PC-3 (cell line): ENCODE measurements around the gene PAQR4.
A peak's percentile ranks its signal among the peaks of the same experiment; 100 is the strongest.

Experiments
- EZH2 ChIP-seq: fragments of 300-600 bp; sonication (generic); IDR thresholded peaks from one replicate; pipeline ENCODE4 v1.6.1; 2017; ENCODE audit warnings: antibody characterized with exemption, mild to moderate bottlenecking, low read length; ENCODE audit not compliant: unreplicated experiment
- EZH2phosphoT487 ChIP-seq: fragments of 300-600 bp; sonication (generic); IDR thresholded peaks from 2 replicates; pipeline ENCODE4 v1.6.1; 2018; ENCODE audit warnings: mild to moderate bottlenecking, antibody characterized with exemption, low read length, borderline replicate concordance
- TF ChIP-seq, protein P1 (sequence below): fragments of 300-600 bp; sonication (generic); conservative IDR thresholded peaks from 2 replicates; pipeline ENCODE4 v1.5.1; 2017; ENCODE audit warnings: antibody characterized with exemption, low read depth, mild to moderate bottlenecking, low read length

DNA sequence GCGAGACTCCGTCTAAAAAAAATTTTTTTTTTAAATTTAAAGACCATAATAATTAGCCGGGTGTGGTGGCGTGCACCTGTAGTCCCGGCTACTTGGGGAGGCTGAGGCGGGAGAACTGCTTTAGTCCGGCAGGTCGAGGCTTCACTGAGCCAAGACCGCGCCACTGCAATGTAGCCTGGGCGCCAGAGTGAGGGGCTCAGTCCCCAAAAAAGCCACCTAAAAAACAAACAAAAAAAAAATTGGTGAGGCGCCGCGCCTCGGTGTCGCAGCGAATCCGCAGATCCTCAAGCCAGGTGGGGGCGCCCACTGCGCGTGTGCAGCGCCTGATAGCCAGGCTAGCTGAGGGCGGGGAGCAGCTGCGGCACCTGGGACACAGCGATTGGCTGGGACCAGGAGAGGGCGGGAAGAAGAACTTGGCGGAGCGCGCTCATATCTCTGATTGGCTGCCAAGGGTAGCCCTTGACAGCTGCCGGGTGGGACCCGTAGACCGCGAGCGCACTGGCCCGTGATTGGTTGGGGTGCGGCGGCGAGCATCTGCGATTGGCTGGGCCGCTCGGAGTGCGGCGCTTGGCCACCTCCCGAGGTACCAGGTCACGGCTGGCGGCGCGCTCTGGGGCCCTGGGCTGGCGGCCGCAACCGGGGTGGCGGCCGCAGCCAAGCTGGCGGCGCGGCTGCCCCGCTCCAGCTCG lies 34.6 kb downstream of the PAQR4 start:
- TF ChIP-seq, protein P1, sequence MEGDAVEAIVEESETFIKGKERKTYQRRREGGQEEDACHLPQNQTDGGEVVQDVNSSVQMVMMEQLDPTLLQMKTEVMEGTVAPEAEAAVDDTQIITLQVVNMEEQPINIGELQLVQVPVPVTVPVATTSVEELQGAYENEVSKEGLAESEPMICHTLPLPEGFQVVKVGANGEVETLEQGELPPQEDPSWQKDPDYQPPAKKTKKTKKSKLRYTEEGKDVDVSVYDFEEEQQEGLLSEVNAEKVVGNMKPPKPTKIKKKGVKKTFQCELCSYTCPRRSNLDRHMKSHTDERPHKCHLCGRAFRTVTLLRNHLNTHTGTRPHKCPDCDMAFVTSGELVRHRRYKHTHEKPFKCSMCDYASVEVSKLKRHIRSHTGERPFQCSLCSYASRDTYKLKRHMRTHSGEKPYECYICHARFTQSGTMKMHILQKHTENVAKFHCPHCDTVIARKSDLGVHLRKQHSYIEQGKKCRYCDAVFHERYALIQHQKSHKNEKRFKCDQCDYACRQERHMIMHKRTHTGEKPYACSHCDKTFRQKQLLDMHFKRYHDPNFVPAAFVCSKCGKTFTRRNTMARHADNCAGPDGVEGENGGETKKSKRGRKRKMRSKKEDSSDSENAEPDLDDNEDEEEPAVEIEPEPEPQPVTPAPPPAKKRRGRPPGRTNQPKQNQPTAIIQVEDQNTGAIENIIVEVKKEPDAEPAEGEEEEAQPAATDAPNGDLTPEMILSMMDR, result peak; percentile 62
- no peak for TF ChIP-seq EZH2
- no peak for TF ChIP-seq EZH2phosphoT487
